Naive thymus-derived CD4-positive, alpha-beta T cell (primary cell): ENCODE data around the gene UBA7. TPM values are rescaled to one million over a fixed set of nuclear protein-coding genes. Genes with fewer than 3 reads are reported as not detected.

Source experiments
- ATAC-seq: fragments of 150-1000 bp; cut with Tn5 transposase; 2 replicates; pipeline ENCODE4 v1.10.0; 2021; ENCODE audit warnings: mild to moderate bottlenecking, moderate library complexity
- CTCF ChIA-PET: fragments of 350-600 bp; sonication (Branson Sonifier 250); formaldehyde crosslinking; loops from one replicate; lab custom pipeline; 2021; ENCODE audit warnings: antibody characterized with exemption; lab: Charles Lee
- POLR2A ChIA-PET: fragments of 350-600 bp; sonication (Branson Sonifier 250); formaldehyde crosslinking; loops from one replicate; lab custom pipeline; 2021; ENCODE audit warnings: antibody characterized with exemption, inconsistent platforms; lab: Charles Lee
- DNase-seq, 9 donors: peaks; one replicate each; pipeline versions ENCODE4 v3.0.0 to v3.0.0-alpha.2; 2020 to 2022; ENCODE audit warnings: mixed read lengths in 1 of 9
- H3K27ac ChIP-seq: one replicate; pipeline ENCODE4 v1.7.0; 2013; ENCODE audit warnings: mild to moderate bottlenecking, low read depth, low read length, moderate library complexity
- H3K27me3 ChIP-seq, 2 donors: one replicate each; pipeline ENCODE4 v1.7.0; 2013; ENCODE audit warnings: low read length in 2 of 2, mild to moderate bottlenecking in 2 of 2, moderate library complexity in 2 of 2; ENCODE audit not compliant: control insufficient read depth in 2 of 2, insufficient read depth in 2 of 2
- H3K36me3 ChIP-seq, 3 experiments: 1 replicate in 2 of 3; 2 replicates in 1 of 3; pipeline ENCODE4 v1.7.0; 2013; ENCODE audit warnings: low read length in 3 of 3, mild to moderate bottlenecking in 3 of 3, moderate library complexity in 1 of 3; ENCODE audit not compliant: insufficient read depth in 3 of 3, control insufficient read depth in 2 of 3
- H3K4me1 ChIP-seq, 2 donors: one replicate each; pipeline ENCODE4 v1.7.0; 2013; ENCODE audit warnings: low read length in 2 of 2, mild to moderate bottlenecking in 2 of 2, moderate library complexity in 1 of 2; ENCODE audit not compliant: control insufficient read depth in 2 of 2, insufficient read depth in 2 of 2
- H3K4me3 ChIP-seq: 2 replicates; pipeline ENCODE4 v1.7.0; 2013; ENCODE audit warnings: mild to moderate bottlenecking, low read length
- H3K9me3 ChIP-seq, 3 experiments: 1 replicate in 2 of 3; 2 replicates in 1 of 3; pipeline ENCODE4 v1.7.0; 2013; ENCODE audit warnings: low read length in 3 of 3; ENCODE audit not compliant: control insufficient read depth in 2 of 3
- H3K27ac Mint-ChIP-seq, 9 donors: one replicate each; pipeline ENCODE4 v1.8.0; 2020 to 2022; ENCODE audit warnings: mixed read lengths in 9 of 9, mild to moderate bottlenecking in 8 of 9, moderate library complexity in 5 of 9, inconsistent platforms in 2 of 9
- H3K27me3 Mint-ChIP-seq, 5 donors: one replicate each; pipeline ENCODE4 v1.8.0; 2021 to 2022; ENCODE audit warnings: mixed read lengths in 5 of 5, mild to moderate bottlenecking in 1 of 5
- H3K36me3 Mint-ChIP-seq, 5 donors: one replicate each; pipeline ENCODE4 v1.8.0; 2020 to 2022; ENCODE audit warnings: mixed read lengths in 5 of 5, mild to moderate bottlenecking in 3 of 5, inconsistent platforms in 1 of 5
- H3K4me1 Mint-ChIP-seq, 7 donors: one replicate each; pipeline ENCODE4 v1.8.0; 2020 to 2022; ENCODE audit warnings: mixed read lengths in 7 of 7, mild to moderate bottlenecking in 3 of 7, inconsistent platforms in 1 of 7
- H3K4me3 Mint-ChIP-seq, 10 donors: one replicate each; pipeline ENCODE4 v1.8.0; 2020 to 2022; ENCODE audit warnings: mild to moderate bottlenecking in 10 of 10, mixed read lengths in 10 of 10, moderate library complexity in 6 of 10, inconsistent platforms in 2 of 10
- H3K9me3 Mint-ChIP-seq, 11 donors: one replicate each; pipeline ENCODE4 v1.8.0; 2020 to 2022; ENCODE audit warnings: mixed read lengths in 11 of 11, mild to moderate bottlenecking in 4 of 11, inconsistent platforms in 1 of 11, moderate library complexity in 1 of 11
- intact Hi-C, 2 donors: fragments of 100-400 bp; cut with micrococcal nuclease; formaldehyde crosslinking; loops; one replicate each; pipeline ENCODE4 v1.15.1; 2023
- polyA plus RNA-seq, 2 donors: library from polyadenylated mRNA; unstranded; fragments of 300-500 nt; fragmentation: Illumina TruSeq; gene quantifications; one replicate each; pipeline ENCODE4 v1.2.3, GENCODE V29; 2021
- total RNA-seq, 6 experiments: library from RNA in 5 of 6; stranded (reverse) in 5 of 6; gene quantifications; 1 replicate in 5 of 6; 2 replicates in 1 of 6; pipeline ENCODE4 v1.2.3 and lab custom pipeline; 2021 to 2026

UBA7 gene
- total and polyA plus RNA-seq, 7 experiments from 2014 or later = 31.6 to 318 (median 277) TPM

GRCh38 chr3:49775538-49775937 is 38.2 kb downstream of the UBA7 start:
- no peak overlapping the region for H3K4me3 Mint-ChIP-seq
- no peaks in the 10 kb centered on the region for H3K9me3 ChIP-seq
- no peak overlapping the region for H3K4me3 ChIP-seq
- intact Hi-C loops = no loop called here
- peaks cover 0 to 8% (median 0%) of the 10 kb centered on the region in 3 experiments for H3K36me3 ChIP-seq
- H3K4me1 Mint-ChIP-seq = peaks cover 15 to 58% (median 48%) of the 10 kb centered on the region in 7 donors
- ChIA-PET POLR2A (interaction anchor here (2.5 kb wide), 1 partner anchor 11 kb away, joined by 9 read pairs; the partner anchor contains the start of gene IP6K1), CTCF (no interaction called here)
- no peak overlapping the region for H3K27ac Mint-ChIP-seq
- no peaks in the 10 kb centered on the region for H3K27me3 Mint-ChIP-seq
- H3K36me3 Mint-ChIP-seq = peaks cover 0 to 20% (median 10%) of the 10 kb centered on the region in 5 donors
- no peak for DNase-seq
- no peak for ATAC-seq
- H3K27ac ChIP-seq = no peak overlapping the region
- peaks cover 7 to 10% of the 10 kb centered on the region in 2 donors for H3K4me1 ChIP-seq
- no peaks in the 10 kb centered on the region for H3K27me3 ChIP-seq
- no peaks in the 10 kb centered on the region for H3K9me3 Mint-ChIP-seq

GRCh38 chr3:49772703-49773102 is 41.0 kb downstream of the UBA7 start:
- ChIA-PET CTCF (no interaction called here), POLR2A (interaction anchor here (0.6 to 1.1 kb wide), 3 partner anchors 17 to 202 kb away, joined by 3 to 4 read pairs (median 3); partner anchors contain the start of gene INKA1)
- Histone ChIP-seq H3K27me3 (no peaks in the 10 kb centered on the region), H3K9me3 (no peaks in the 10 kb centered on the region), H3K36me3 (peaks cover 0 to 22% (median 0%) of the 10 kb centered on the region in 3 experiments), H3K4me3 (no peak overlapping the region), H3K27ac (no peak overlapping the region), H3K4me1 (peaks cover 0 to 9% of the 10 kb centered on the region in 2 donors)
- Mint-ChIP-seq H3K4me1 (peaks cover 11 to 56% (median 48%) of the 10 kb centered on the region in 7 donors), H3K27ac (no peak overlapping the region), H3K4me3 (no peak overlapping the region), H3K36me3 (peaks cover 3 to 20% (median 8%) of the 10 kb centered on the region in 5 donors), H3K27me3 (no peaks in the 10 kb centered on the region), H3K9me3 (no peaks in the 10 kb centered on the region)
- intact Hi-C loops = no loop called here
- no peak for DNase-seq
- no peak for ATAC-seq

GRCh38 chr3:49771340-49771938 is 42.3 kb downstream of the UBA7 start:
- Histone ChIP-seq H3K27ac (no peak overlapping the region), H3K4me3 (no peak overlapping the region), H3K36me3 (peaks cover 0 to 15% (median 0%) of the 10 kb centered on the region in 3 experiments), H3K9me3 (no peaks in the 10 kb centered on the region), H3K4me1 (peaks cover 0 to 9% of the 10 kb centered on the region in 2 donors), H3K27me3 (no peaks in the 10 kb centered on the region)
- no peak overlapping the region for H3K27ac Mint-ChIP-seq
- peaks cover 11 to 58% (median 43%) of the 10 kb centered on the region in 7 donors for H3K4me1 Mint-ChIP-seq
- no peaks in the 10 kb centered on the region for H3K9me3 Mint-ChIP-seq
- H3K4me3 Mint-ChIP-seq = no peak overlapping the region
- CTCF ChIA-PET = interaction anchor here (0.6 to 0.7 kb wide), 4 partner anchors 68 to 299 kb away, joined by 3 read pairs; no protein-coding TSS in a partner anchor
- ATAC-seq (no peak), DNase-seq (no peak)
- peaks cover 3 to 15% (median 8%) of the 10 kb centered on the region in 5 donors for H3K36me3 Mint-ChIP-seq
- no peaks in the 10 kb centered on the region for H3K27me3 Mint-ChIP-seq
- intact Hi-C loops = no loop called here
- POLR2A ChIA-PET = interaction anchor here (1.1 kb wide), 1 partner anchor 32 kb away, joined by 3 read pairs; no protein-coding TSS in a partner anchor

GRCh38 chr3:49769926-49770325 is 43.8 kb downstream of the UBA7 start:
- no peak for ATAC-seq
- peaks cover 13 to 49% (median 36%) of the 10 kb centered on the region in 7 donors for H3K4me1 Mint-ChIP-seq
- DNase-seq = no peak
- peaks cover 3 to 12% (median 7%) of the 10 kb centered on the region in 5 donors for H3K36me3 Mint-ChIP-seq
- H3K27me3 Mint-ChIP-seq = no peaks in the 10 kb centered on the region
- ChIA-PET CTCF (no interaction called here), POLR2A (interaction anchor here (1.0 to 1.6 kb wide), 2 partner anchors 14 to 51 kb away, joined by 5 read pairs; partner anchors contain the start of gene AMIGO3)
- H3K4me3 Mint-ChIP-seq = peak overlapping the region in 2 of 10 donors; percentile 11 to 39
- Histone ChIP-seq H3K4me3 (no peak overlapping the region), H3K4me1 (peaks cover 0 to 5% of the 10 kb centered on the region in 2 donors), H3K27ac (no peak overlapping the region), H3K9me3 (no peaks in the 10 kb centered on the region), H3K36me3 (peaks cover 0 to 15% (median 0%) of the 10 kb centered on the region in 3 experiments), H3K27me3 (no peaks in the 10 kb centered on the region)
- peak overlapping the region in 2 of 9 donors; percentile 3 to 34 for H3K27ac Mint-ChIP-seq
- H3K9me3 Mint-ChIP-seq = no peaks in the 10 kb centered on the region
- intact Hi-C loops = no loop called here

- H3K27ac Mint-ChIP-seq = peak overlapping the region in 1 of 9 donors; percentile 3
- intact Hi-C loops = no loop called here
- H3K4me1 Mint-ChIP-seq = peaks cover 12 to 49% (median 36%) of the 10 kb centered on the region in 7 donors
- no peaks in the 10 kb centered on the region for H3K9me3 Mint-ChIP-seq
- H3K4me1 ChIP-seq = peaks cover 0 to 5% of the 10 kb centered on the region in 2 donors
- no peaks in the 10 kb centered on the region for H3K27me3 Mint-ChIP-seq
- H3K36me3 Mint-ChIP-seq = peaks cover 3 to 14% (median 9%) of the 10 kb centered on the region in 5 donors
- peaks cover 0 to 15% (median 0%) of the 10 kb centered on the region in 3 experiments for H3K36me3 ChIP-seq
- no peak overlapping the region for H3K4me3 ChIP-seq
- H3K4me3 Mint-ChIP-seq = peak overlapping the region in 1 of 10 donors; percentile 11
- no peaks in the 10 kb centered on the region for H3K9me3 ChIP-seq
- no peak overlapping the region for H3K27ac ChIP-seq
- DNase-seq = no peak
- ATAC-seq = no peak
- ChIA-PET CTCF (interaction anchor here (0.6 kb wide), 1 partner anchor 66 kb away, joined by 3 read pairs; no protein-coding TSS in a partner anchor), POLR2A (interaction anchor here (0.7 to 1.6 kb wide), 3 partner anchors 14 to 50 kb away, joined by 3 to 5 read pairs (median 5); partner anchors contain the start of gene AMIGO3)
- no peaks in the 10 kb centered on the region for H3K27me3 ChIP-seq
These were observed 44.4 kb downstream of the UBA7 start for GRCh38 chr3:49769286-49769915.

DNA sequence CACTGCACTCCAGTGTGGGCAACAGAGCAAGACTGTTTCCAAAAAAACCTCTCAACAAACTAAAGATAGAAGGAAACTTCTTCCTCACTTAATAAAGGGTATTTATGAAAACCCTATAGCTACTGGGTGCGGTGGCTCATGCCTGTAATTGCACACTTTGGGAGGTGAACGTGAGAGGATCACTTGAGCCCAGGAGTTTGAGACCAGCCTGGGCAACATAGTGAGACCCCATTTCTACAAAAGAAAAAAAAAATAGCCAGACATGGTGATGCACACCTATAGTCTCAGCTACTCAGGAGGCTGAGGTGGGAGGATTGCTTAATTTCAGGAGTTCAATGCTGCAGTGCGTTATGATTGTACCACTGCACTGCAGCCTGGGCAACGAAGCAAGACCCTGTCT is 49.8 kb downstream of the UBA7 start:
- Histone ChIP-seq H3K9me3 (no peaks in the 10 kb centered on the region), H3K4me1 (no peaks in the 10 kb centered on the region), H3K27me3 (no peaks in the 10 kb centered on the region), H3K4me3 (no peak overlapping the region), H3K27ac (no peak overlapping the region), H3K36me3 (no peaks in the 10 kb centered on the region)
- ChIA-PET CTCF (interaction anchor here (0.7 to 1.0 kb wide), 2 partner anchors 91 to 722 kb away, joined by 4 read pairs; no protein-coding TSS in a partner anchor), POLR2A (no interaction called here)
- DNase-seq = no peak
- no peaks in the 10 kb centered on the region for H3K27me3 Mint-ChIP-seq
- intact Hi-C loops = no loop called here
- no peaks in the 10 kb centered on the region for H3K9me3 Mint-ChIP-seq
- no peak overlapping the region for H3K27ac Mint-ChIP-seq
- no peak overlapping the region for H3K4me3 Mint-ChIP-seq
- H3K4me1 Mint-ChIP-seq = peaks cover 4 to 37% (median 20%) of the 10 kb centered on the region in 7 donors
- ATAC-seq = no peak
- peaks cover 0 to 13% (median 3%) of the 10 kb centered on the region in 5 donors for H3K36me3 Mint-ChIP-seq
